Right ventricle myocardium superior (tissue), 1 donor: ENCODE data around the gene GCN1. TPM values are rescaled to one million over a fixed set of nuclear protein-coding genes. Genes with fewer than 3 reads are reported as not detected.

ENCODE experiments used
- ATAC-seq: fragments of 200-7000 bp; cut with Tn5 transposase; one replicate; pipeline ENCODE4 v1.9.1; 2020; ENCODE audit warnings: mild to moderate bottlenecking; ENCODE audit not compliant: poor library complexity
- DNase-seq: peaks from one replicate; pipeline ENCODE4 v3.0.0-alpha.2; 2020
- intact Hi-C: fragments of 100-400 bp; cut with DNase I; formaldehyde crosslinking; loops from one replicate; pipeline ENCODE4 v1.11.2; 2022
- total RNA-seq: library from RNA; stranded (reverse); fragmentation: NEBNext Ultra II Directional; extraction: Animal tissue kit (Norgen Biotek cat#: 25700); gene quantifications from one replicate; pipeline ENCODE4 v1.2.1, GENCODE V29; 2021
- donor health status: DM: no; HTN: yes; CAD: no; lungs with severe emphysema.

The GCN1 gene
- total RNA-seq, 1 donor from 2014 or later = 30.5 TPM

GRCh38 chr12:120132054-120132836, 62.3 kb downstream of the GCN1 start:
- intact Hi-C loops = no loop called here
- DNase-seq (no peak), ATAC-seq (no peak)

- ATAC-seq = no peak
- intact Hi-C loops = no loop called here
- no peak for DNase-seq
These were observed 63.4 kb downstream of the GCN1 start for GRCh38 chr12:120131116-120131515.

GRCh38 chr12:120130011-120130410, 64.5 kb downstream of the GCN1 start:
- peak; percentile 73 for ATAC-seq
- intact Hi-C loops = no loop called here

GRCh38 chr12:120126635-120127005, 67.9 kb downstream of the GCN1 start:
- peak; percentile 40 for ATAC-seq
- intact Hi-C loops = no loop called here

More at GRCh38 chr12:120130011-120130410, 64.5 kb downstream of the GCN1 start:
- no peak for DNase-seq

GRCh38 chr12:120125792-120126634, 68.5 kb downstream of the GCN1 start:
- ATAC-seq (no peak), DNase-seq (no peak)
- intact Hi-C loops = no loop called here

More at GRCh38 chr12:120126635-120127005, 67.9 kb downstream of the GCN1 start:
- no peak for DNase-seq

GRCh38 chr12:120125029-120125428, 69.5 kb downstream of the GCN1 start:
- ATAC-seq (no peak), DNase-seq (no peak)
- intact Hi-C loops = no loop called here

- intact Hi-C loops = no loop called here
- ATAC-seq (no peak), DNase-seq (no peak)
These were observed 72.7 kb downstream of the GCN1 start for GRCh38 chr12:120121766-120122293.

- DNase-seq = no peak
- ATAC-seq = no peak
- intact Hi-C loops = no loop called here
These were observed 73.2 kb downstream of the GCN1 start for GRCh38 chr12:120121343-120121742.

GRCh38 chr12:120119271-120119973, 75.1 kb downstream of the GCN1 start:
- ATAC-seq (no peak), DNase-seq (no peak)
- intact Hi-C loops = no loop called here

- no peak for ATAC-seq
- intact Hi-C loops = no loop called here
- DNase-seq = no peak
These were observed 76.0 kb downstream of the GCN1 start for GRCh38 chr12:120118321-120119061.

GRCh38 chr12:120117961-120118320, 76.6 kb downstream of the GCN1 start:
- no peak for ATAC-seq
- no peak for DNase-seq
- intact Hi-C loops = no loop called here

GRCh38 chr12:120116792-120117651, 77.5 kb downstream of the GCN1 start:
- intact Hi-C loops = no loop called here
- peak; percentile 96 for DNase-seq
- peak; percentile 97 for ATAC-seq

- DNase-seq (no peak), ATAC-seq (no peak)
- intact Hi-C loops = no loop called here
These were observed 78.1 kb downstream of the GCN1 start, which contains the start of gene RAB35 for GRCh38 chr12:120116441-120116791. Gene RAB35 (minus strand): TSS chr12:120116753. CDS start chr12:120116650, 103 bp downstream.

- no peak for DNase-seq
- ATAC-seq = no peak
- intact Hi-C loops = no loop called here
These were observed 78.6 kb downstream of the GCN1 start for GRCh38 chr12:120115692-120116440.

GRCh38 chr12:120115066-120115465, 79.4 kb downstream of the GCN1 start:
- DNase-seq (no peak), ATAC-seq (no peak)
- intact Hi-C loops = no loop called here

GRCh38 chr12:120110550-120111501, 83.7 kb downstream of the GCN1 start:
- intact Hi-C loops = no loop called here
- peak; percentile 87 for DNase-seq
- ATAC-seq = peak; percentile 75
